SK-N-SH treated with all-trans-retinoic acid at 6 μM for 48 hours (cell line): Measurements from ENCODE around the gene UBQLN4.

Experiments used
- ARNTL ChIP-seq: fragments of 450-650 bp; formaldehyde crosslinking; IDR thresholded peaks from 2 replicates; pipeline ENCODE4 v1.5.0; 2020; ENCODE audit warnings: low read depth, mild to moderate bottlenecking, moderate library complexity, borderline replicate concordance
- CSDC2 ChIP-seq: fragments of 250-450 bp; sonication (Bioruptor Pico); IDR thresholded peaks from 2 replicates; pipeline ENCODE4 v1.5.0; 2020; ENCODE audit warnings: mild to moderate bottlenecking, moderate library complexity
- OSR1 ChIP-seq: fragments of 250-450 bp; sonication (Bioruptor Pico); IDR thresholded peaks from 2 replicates; pipeline ENCODE4 v1.8.0; 2022; ENCODE audit warnings: moderate library complexity, mild to moderate bottlenecking, inconsistent platforms
- PPARA ChIP-seq: fragments of 250-450 bp; sonication (Bioruptor Pico); IDR thresholded peaks from 2 replicates; pipeline ENCODE4 v1.5.0; 2020; ENCODE audit warnings: mild to moderate bottlenecking, borderline replicate concordance
- SNAI2 ChIP-seq: fragments of 250-450 bp; sonication (Bioruptor Pico); IDR thresholded peaks from 2 replicates; pipeline ENCODE4 v1.5.0; 2020; ENCODE audit warnings: mild to moderate bottlenecking, moderate library complexity
- ZFP3 ChIP-seq: fragments of 250-450 bp; sonication (Bioruptor Pico); IDR thresholded peaks from 2 replicates; pipeline ENCODE4 v1.5.0; 2020; ENCODE audit warnings: mild to moderate bottlenecking, moderate library complexity
- ZFP30 ChIP-seq: fragments of 450-650 bp; formaldehyde crosslinking; IDR thresholded peaks from 2 replicates; pipeline ENCODE4 v1.5.0; 2022; ENCODE audit warnings: mild to moderate bottlenecking, moderate library complexity
- TF ChIP-seq, protein P1 (sequence below): fragments of 250-450 bp; sonication (Bioruptor Pico); IDR thresholded peaks from 2 replicates; pipeline ENCODE4 v1.8.0; 2020; ENCODE audit warnings: mild to moderate bottlenecking, moderate library complexity, borderline replicate concordance
- TF ChIP-seq, protein P2 (sequence below): fragments of 250-450 bp; sonication (Bioruptor Pico); IDR thresholded peaks from 2 replicates; pipeline ENCODE4 v1.5.1; 2021; ENCODE audit warnings: mild to moderate bottlenecking, moderate library complexity

DNA sequence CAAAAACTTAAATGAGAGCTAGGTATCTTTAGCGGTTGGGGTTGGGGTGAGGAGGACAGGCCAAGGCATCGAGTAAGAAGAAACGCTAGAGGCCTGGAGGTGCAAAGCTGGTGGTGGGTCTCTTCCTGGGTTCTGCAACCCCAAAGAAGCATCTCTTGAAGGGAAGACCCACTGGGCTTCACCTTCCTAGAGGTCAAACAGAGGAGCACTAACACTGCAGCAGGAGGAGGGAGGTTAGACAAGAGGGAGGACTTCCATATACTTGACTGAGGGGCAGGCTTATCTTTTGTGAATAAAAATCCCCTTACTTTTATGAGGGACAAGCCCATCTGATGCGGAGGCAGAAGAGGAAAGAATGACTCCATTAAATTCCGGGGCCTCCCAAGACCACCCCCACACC is 26.2 kb upstream of the UBQLN4 start:
- TF ChIP-seq, protein P1, sequence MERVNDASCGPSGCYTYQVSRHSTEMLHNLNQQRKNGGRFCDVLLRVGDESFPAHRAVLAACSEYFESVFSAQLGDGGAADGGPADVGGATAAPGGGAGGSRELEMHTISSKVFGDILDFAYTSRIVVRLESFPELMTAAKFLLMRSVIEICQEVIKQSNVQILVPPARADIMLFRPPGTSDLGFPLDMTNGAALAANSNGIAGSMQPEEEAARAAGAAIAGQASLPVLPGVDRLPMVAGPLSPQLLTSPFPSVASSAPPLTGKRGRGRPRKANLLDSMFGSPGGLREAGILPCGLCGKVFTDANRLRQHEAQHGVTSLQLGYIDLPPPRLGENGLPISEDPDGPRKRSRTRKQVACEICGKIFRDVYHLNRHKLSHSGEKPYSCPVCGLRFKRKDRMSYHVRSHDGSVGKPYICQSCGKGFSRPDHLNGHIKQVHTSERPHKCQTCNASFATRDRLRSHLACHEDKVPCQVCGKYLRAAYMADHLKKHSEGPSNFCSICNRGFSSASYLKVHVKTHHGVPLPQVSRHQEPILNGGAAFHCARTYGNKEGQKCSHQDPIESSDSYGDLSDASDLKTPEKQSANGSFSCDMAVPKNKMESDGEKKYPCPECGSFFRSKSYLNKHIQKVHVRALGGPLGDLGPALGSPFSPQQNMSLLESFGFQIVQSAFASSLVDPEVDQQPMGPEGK (CRISPR knock-in tag): no peak
- TF ChIP-seq, protein P2, sequence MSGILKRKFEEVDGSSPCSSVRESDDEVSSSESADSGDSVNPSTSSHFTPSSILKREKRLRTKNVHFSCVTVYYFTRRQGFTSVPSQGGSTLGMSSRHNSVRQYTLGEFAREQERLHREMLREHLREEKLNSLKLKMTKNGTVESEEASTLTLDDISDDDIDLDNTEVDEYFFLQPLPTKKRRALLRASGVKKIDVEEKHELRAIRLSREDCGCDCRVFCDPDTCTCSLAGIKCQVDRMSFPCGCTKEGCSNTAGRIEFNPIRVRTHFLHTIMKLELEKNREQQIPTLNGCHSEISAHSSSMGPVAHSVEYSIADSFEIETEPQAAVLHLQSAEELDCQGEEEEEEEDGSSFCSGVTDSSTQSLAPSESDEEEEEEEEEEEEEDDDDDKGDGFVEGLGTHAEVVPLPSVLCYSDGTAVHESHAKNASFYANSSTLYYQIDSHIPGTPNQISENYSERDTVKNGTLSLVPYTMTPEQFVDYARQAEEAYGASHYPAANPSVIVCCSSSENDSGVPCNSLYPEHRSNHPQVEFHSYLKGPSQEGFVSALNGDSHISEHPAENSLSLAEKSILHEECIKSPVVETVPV: no peak
- TF ChIP-seq ZFP30 (CRISPR knock-in tag) (no peak), ARNTL (CRISPR knock-in tag) (no peak), SNAI2 (no peak), OSR1 (CRISPR knock-in tag) (no peak), ZFP3 (CRISPR knock-in tag) (no peak), PPARA (no peak), CSDC2 (no peak)
